ENCODE results near the gene GPR78.

Gene GPR78

DNA sequence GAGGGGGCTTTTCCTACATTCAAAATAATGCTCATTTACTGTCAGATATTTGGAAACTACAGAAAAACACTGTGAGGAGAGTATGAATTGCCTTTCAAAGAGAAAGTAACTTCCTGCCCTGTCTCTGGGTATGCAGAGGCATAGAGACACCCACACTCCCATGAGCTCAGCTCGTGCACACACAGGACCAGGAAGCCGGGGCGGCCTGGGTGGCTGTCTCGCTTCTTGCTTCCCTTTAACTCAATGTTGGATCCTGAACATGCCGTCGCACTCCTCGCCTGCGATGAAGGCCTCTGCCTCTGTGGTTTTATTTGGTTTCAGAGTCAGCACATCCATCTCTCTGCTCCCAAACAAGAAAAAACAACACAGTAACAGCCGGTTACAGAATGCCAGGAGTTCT is 40.1 kb upstream of the GPR78 start:
- H3K4me3 Mint-ChIP-seq: no peak overlapping the region
- no peaks in the 10 kb centered on the region for H3K36me3 Mint-ChIP-seq (ENCODE audit: low read depth)
- peaks cover 6% of the 10 kb centered on the region for H3K27me3 Mint-ChIP-seq (ENCODE audit: low read depth, poor library complexity)
- no peaks in the 10 kb centered on the region for H3K4me1 Mint-ChIP-seq
- TF ChIP-seq, protein P1, sequence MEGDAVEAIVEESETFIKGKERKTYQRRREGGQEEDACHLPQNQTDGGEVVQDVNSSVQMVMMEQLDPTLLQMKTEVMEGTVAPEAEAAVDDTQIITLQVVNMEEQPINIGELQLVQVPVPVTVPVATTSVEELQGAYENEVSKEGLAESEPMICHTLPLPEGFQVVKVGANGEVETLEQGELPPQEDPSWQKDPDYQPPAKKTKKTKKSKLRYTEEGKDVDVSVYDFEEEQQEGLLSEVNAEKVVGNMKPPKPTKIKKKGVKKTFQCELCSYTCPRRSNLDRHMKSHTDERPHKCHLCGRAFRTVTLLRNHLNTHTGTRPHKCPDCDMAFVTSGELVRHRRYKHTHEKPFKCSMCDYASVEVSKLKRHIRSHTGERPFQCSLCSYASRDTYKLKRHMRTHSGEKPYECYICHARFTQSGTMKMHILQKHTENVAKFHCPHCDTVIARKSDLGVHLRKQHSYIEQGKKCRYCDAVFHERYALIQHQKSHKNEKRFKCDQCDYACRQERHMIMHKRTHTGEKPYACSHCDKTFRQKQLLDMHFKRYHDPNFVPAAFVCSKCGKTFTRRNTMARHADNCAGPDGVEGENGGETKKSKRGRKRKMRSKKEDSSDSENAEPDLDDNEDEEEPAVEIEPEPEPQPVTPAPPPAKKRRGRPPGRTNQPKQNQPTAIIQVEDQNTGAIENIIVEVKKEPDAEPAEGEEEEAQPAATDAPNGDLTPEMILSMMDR (IDR thresholded peaks at IDR 0.05): no peak
- no peak overlapping the region for H3K27ac Mint-ChIP-seq
- DNase-seq: no peak
- no peaks in the 10 kb centered on the region for H3K9me3 Mint-ChIP-seq

DNA sequence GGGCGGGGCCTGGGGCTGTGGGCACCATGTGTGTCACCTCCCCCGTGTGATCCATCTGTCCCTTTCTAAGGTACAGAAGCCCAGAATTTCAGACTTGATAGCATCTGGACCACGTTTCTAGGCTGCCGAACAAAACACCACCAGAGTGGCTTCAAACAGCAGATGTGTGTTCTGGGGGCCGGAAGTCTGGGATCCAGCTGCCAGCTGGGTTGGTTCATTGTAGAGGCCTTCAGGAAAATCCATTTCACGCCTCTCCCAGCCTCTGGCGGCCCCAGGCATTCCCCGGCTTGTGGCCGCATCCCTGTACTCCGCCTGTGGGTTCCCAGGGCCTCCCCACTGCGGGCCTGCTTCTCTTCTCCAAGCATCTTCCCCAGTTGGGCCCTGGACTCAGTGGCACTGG is 39.6 kb upstream of the GPR78 start:
- H3K9me3 Mint-ChIP-seq: no peaks in the 10 kb centered on the region
- no peaks in the 10 kb centered on the region for H3K36me3 Mint-ChIP-seq (ENCODE audit: low read depth)
- TF ChIP-seq, protein P1 (IDR thresholded peaks at IDR 0.05): no peak
- no peak for DNase-seq
- H3K4me1 Mint-ChIP-seq: no peaks in the 10 kb centered on the region
- H3K4me3 Mint-ChIP-seq: no peak overlapping the region
- peaks cover 7% of the 10 kb centered on the region for H3K27me3 Mint-ChIP-seq (ENCODE audit: low read depth, poor library complexity)
- no peak overlapping the region for H3K27ac Mint-ChIP-seq

DNA sequence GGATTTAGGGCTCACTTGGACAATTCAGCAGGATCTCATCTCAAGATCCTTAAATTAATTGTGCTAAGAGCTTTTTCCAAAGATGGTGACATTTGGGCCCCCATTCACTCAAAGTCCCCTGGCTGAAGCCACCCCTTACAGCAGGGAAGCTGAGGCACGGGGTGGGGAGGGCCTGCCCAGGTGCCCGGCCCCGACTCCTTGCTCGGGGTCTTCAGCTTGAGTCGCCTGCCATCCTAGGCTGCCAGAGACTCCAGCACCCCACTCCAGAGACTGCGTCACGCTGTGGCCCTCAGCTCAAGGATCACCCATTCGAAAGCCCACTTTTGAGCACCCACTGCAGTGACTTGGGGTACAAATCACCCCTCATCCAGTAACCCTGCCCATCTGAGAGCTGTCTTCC is 39.2 kb upstream of the GPR78 start:
- H3K4me1 Mint-ChIP-seq: no peaks in the 10 kb centered on the region
- peaks cover 11% of the 10 kb centered on the region for H3K27me3 Mint-ChIP-seq (ENCODE audit: low read depth, poor library complexity)
- no peak overlapping the region for H3K4me3 Mint-ChIP-seq
- no peak overlapping the region for H3K27ac Mint-ChIP-seq
- TF ChIP-seq, protein P1 (IDR thresholded peaks at IDR 0.05): no peak
- no peaks in the 10 kb centered on the region for H3K9me3 Mint-ChIP-seq
- no peaks in the 10 kb centered on the region for H3K36me3 Mint-ChIP-seq (ENCODE audit: low read depth)
- no peak for DNase-seq

DNA sequence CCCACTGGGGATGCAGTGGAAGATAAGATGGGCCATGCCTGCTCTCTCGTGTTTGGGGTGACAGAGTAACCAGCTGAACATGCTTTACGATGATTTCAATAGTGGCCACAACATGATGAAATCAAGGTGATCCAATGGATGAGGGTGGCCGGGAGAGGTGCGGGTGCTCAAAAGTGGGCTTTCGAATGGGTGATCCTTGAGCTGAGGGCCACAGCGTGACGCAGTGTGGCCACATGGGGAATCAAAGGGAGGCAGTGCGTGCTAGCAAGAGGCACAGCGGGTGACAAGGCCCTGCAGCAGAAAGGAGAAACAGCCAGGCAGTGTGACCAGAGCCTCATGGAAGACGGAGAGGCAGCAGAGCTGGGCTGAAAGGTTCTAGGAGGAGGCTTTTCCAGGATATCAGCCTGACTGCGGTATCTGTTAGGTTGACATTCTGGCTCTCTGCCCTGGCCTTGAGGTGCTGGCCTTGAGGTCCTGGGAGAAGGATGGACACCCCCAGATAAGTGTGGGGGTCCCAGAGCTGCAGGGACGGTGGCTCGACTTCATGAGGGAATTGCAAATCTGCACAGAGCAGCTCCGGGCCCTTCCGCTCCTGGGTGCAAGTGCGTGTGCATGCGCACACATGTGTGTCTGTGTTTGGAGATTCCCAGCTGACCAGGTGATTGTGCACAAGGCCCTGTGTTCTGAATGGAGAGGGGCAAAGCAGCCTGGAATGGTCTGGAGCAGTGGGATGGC is 38.0 kb upstream of the GPR78 start:
- H3K27me3 Mint-ChIP-seq (ENCODE audit: low read depth, poor library complexity): peaks cover 17% of the 10 kb centered on the region
- H3K36me3 Mint-ChIP-seq (ENCODE audit: low read depth): no peaks in the 10 kb centered on the region
- TF ChIP-seq, protein P1 (IDR thresholded peaks at IDR 0.05): no peak
- H3K9me3 Mint-ChIP-seq: no peaks in the 10 kb centered on the region
- H3K4me1 Mint-ChIP-seq: no peaks in the 10 kb centered on the region
- DNase-seq: no peak
- no peak overlapping the region for H3K4me3 Mint-ChIP-seq
- H3K27ac Mint-ChIP-seq: no peak overlapping the region

DNA sequence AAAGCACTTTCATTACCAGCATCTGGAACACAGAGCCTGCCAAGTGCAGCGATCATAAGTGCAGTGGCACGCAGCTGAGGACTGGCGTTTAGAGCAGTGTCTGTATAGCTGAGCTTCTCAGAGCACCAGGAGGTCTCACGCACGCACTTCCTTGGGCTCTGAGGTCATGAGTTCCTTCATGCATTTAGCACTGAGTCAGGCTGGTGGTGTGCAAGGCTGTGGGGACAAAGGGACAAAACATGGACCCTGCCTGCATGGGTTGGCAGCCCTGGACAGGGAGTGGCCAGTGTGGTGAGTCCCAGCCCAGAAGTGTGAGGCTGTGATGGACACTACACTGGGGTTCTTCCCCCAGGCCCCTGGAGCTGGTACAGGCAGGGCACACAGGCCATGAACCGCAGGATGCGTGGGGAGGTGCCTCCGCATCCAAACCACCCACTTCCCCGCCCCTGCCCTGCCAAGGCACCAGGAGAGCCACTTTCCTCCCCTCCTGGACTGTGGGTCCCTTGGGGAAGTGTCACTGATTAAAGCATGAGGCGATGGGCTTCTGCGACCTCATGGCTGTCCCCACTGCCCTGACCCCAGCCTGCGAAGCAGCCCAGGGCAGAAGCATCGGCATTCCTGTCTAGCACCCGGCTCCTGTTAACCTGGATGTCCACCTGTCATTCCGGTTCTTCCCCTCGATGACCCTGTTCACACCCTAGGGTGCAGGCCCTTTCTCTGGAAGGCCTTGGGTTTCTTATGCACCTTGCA is 37.2 kb upstream of the GPR78 start:
- no peaks in the 10 kb centered on the region for H3K4me1 Mint-ChIP-seq
- H3K27ac Mint-ChIP-seq: no peak overlapping the region
- H3K36me3 Mint-ChIP-seq (ENCODE audit: low read depth): no peaks in the 10 kb centered on the region
- TF ChIP-seq, protein P1 (IDR thresholded peaks at IDR 0.05): no peak
- no peaks in the 10 kb centered on the region for H3K9me3 Mint-ChIP-seq
- H3K4me3 Mint-ChIP-seq: no peak overlapping the region
- DNase-seq: no peak
- H3K27me3 Mint-ChIP-seq (ENCODE audit: low read depth, poor library complexity): peaks cover 23% of the 10 kb centered on the region
